GF-D8 (cell line): ENCODE data around the gene DNAAF8.

Experiments
- DNase-seq: peaks from one replicate; lab custom pipeline; 2025; lab: John Stamatoyannopoulos, UW

Gene DNAAF8

DNA sequence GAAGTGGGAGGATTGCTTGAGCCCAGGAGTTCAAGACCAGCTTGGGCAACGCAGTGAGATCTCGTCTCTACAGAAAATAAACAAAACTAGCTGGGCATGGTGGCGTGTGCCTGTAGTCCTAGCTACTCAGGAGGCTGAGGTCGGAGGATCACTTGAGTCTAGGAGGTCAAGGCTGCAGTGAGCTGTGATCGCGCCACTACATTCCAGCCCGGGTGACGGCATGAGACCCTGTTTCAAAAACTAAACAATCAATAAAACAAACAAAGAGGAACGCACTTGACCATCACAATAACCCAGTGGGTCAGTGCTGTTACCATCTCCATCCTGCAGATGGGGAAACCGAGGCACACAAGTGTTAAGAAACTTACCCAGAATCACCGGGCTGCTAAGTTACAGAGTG lies 18.9 kb downstream of the DNAAF8 start:
- no peak for DNase-seq

DNA sequence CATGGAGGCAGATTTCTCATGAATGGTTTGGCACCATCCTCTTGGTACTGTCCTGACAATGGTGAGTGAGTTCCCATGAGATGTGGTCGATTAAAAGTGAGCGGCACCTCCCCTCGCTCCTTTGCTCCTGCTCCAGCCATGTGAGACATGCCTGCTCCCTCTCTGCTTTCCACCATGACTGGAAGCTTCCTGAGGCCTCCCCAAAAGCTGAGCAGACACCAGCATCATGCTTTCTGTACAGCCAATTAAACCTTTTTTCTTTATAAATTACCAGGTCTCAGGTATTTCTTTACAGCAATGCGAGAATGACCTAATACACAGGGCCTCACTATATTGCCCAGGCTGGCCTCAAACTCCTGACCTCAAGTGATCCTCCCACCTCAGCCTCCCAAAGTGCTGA lies 20.5 kb downstream of the DNAAF8 start:
- no peak for DNase-seq

DNA sequence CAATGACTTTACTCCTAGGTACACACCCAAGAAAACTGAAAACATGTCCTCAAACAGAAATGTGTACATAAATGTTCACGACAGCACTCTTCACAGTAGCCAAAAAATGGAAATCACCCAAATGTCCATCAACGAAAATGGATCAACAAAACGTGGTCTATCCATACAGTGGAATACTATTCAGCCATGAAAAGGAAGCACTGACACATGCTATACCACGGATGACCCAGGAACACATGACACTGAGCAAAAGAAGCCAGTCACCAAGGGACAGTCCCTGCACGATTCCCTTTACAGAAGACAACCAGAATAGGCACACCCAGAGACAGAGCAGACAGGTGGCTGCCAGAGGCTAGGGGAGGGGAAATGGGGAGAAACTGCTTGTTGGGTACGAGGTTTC lies 21.4 kb downstream of the DNAAF8 start:
- DNase-seq, result no peak

DNA sequence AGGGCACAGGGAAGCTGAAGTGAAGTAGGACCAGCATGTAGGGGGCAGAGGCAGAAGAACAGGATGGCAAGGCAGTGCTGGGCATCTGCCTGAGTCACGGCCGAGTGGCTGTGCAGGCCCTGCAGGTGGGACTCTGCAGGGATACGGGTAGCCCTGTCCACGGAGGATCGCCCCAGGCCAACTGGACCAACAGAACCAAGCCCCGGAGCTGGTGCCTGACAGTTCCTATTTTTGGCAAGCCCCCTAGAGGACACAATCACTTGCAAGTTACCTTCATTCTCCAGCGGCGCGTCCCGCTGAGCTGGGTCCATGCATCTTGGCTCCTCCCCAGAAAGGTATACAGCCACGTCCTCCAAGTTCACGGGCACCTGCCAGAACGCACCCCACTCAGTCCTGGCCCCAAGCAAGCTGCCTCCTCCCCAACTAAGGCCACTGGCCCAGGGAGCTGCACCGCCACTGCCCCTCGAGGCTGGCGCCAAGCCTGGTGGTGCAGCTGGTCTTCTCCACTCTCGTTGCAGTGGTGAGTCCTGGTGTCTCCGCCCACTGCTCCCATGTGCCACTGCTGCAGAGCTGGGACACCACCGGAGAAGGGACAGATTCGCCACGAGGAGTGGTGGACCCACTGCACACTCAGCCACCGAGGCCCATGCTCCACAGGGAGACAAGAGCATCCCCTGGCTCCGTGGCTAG lies 26.0 kb downstream of the DNAAF8 start:
- DNase-seq, result no peak

DNA sequence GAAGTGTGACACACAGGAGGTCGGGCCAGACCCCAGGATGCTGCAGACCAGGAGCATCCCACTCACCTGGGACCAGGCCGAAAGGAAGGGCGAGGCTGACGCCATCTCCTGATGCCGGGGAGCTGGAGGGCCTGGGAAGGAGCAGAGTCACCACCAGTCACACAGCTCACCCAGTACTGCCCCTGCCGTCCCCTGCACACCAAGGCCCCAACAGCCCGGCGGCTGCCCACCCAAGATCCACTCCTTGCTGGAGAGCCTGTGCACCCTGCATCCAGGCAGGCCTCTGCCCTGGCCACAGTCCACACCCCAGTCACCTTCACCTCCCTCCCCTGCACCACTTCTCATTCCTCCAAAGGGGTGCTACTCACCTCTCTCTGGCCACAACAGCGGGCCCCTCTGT lies 27.9 kb downstream of the DNAAF8 start:
- no peak for DNase-seq

- no peak for DNase-seq
Measured at GRCh38 chr16:4763791-4764190, 29.5 kb downstream of the DNAAF8 start.

DNA sequence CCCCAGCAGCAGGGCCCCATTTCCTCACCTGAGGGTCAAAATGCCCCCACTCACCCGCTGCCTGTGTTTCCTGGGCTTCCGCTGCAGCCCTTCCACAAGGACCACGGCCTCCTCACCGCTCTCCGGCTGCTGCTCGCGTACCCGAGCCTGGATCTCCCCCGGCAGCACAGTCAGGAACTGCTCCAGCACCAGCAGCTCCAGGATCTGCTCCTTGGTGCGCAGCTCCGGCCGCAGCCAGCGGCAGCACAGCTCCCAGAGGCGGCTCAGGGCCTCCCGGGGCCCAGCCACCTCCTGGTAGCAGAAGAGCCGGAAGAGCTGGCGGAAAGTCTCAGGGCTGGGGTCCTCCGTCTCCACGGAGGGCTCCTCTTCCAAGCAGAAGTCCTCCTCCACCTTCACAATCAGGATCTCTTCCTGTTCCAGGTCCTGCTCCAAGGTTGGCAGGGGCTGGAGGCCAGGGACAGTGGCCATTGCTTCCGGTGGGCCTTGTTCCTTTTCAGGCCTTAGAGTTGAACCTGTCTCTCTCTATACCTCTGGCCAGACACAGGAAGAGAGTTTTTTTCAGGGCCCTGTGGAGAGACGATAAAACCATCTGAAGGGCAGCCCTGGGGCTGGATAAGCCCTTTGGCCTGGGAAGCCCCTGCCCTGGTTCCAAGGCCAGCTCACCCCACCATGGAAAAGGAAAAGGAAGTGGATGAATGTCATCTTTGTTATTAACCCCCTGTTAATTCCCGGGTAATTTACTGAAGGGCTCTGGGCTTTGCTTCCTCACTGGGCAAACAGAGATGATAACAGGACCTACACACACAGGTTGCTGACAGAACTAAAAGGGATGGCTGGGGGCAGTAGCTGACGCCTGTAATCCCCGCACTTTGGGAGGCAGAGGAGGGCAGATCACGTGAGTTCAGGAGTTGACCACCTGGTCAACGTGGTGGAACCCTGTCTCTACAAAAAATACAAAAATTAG lies 31.5 kb downstream of the DNAAF8 start:
- no peak for DNase-seq

DNA sequence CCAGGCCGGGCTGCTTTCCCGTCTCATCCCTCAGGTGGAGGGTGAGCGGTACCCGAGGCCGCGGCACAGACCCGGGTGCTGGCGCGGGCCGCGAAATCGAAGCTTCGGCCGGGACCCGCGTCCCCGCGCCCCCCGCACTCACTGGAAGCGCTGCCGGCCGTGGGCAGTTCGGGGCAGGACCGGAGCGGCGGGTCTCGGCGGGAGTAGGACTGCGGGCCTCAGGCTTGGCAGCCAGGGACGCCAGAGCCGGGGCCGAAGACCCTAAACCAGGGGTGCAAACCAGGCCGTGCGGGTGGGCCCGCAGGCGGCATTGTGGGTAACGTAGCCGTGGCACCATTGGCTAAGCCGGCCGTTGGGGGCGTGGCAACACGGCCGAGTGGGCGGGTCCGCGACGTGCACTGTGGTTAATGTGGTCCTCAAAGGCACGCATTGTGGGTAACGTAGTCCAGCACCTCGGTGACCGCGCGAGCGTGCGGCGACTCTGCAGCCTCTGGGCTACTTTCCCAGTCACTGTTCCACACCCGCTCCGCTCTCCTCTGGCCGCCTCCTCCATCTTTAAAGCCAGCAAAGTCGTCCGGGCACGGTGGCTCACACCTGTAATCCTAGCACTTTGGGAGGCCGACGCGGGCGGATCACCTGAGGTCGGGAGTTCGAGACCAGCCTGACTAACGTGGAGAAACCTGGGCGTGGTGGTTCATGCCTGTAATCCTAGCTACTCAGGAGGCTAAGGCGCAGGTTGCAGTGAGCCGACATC lies 32.7 kb downstream of the DNAAF8 start, which contains the start of gene ZNF500:
Gene ZNF500, minus strand, starts transcription at position 288 of the 754 bp plus-strand sequence. CDS start 1,184 bp downstream, outside the sequence.
- DNase-seq, result peak; percentile 82

- no peak for DNase-seq
Measured at GRCh38 chr16:4767872-4768548, 33.7 kb downstream of the DNAAF8 start.

DNA sequence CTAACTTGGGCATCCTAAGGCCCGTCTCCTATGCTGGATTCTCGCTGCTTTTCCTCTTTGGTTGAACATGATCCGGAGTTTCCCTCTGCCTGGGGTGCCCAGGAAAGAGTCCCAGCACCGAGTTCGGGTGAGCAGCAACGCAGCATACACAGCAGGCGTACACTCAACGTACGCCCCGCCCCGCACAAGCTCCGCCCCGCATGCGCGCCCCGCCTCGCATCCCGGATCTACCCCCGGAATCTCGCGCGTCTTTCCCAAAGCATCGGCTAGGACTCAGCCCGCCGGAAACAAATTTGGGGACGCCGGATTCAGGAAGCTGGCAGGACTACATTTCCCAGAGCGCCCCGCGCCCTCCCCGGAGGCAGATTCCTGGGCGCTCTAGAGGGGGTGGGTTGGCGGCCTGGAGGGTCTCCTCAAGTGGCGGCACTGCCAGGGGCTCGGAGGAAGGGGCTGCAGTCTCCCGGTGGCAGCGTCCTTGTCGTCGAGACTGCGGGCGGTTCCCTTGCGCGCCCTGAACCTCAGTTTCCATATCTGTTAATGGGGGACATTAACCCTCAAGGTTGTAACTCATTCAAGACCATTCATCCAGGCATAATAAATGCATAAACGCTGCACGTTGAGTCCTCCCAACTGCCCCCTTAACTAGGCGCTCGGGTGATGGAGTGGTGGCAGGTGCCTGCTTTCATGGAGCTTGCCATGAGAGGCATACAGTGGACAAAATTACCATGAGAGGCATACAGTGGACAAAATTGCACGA lies 34.4 kb downstream of the DNAAF8 start:
- peak; percentile 60 for DNase-seq

- no peak for DNase-seq
Measured at GRCh38 chr16:4769306-4769638, 34.9 kb downstream of the DNAAF8 start.

GRCh38 chr16:4771646-4772045 lies 37.3 kb downstream of the DNAAF8 start:
- no peak for DNase-seq

DNA sequence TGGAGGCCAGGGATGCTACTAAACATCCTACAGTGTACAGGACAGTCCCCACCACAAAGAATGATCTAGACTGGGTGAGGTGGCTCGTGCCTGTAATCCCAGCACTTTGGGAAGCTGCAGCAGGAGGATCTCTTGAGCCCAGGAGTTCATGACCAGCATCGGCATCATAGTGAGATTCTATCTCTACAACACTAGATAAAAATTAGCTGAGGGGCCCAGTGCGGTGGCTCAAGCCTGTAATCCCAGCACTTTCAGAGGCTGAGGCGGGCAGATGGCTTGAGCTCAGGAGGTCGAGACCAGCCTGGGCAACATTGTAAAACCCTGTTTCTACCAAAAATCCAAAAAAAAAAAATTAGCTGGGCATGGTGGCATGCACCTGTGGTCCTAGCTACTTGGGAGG lies 38.0 kb downstream of the DNAAF8 start:
- DNase-seq, result no peak

- DNase-seq, result no peak
Measured at GRCh38 chr16:4775005-4775404, 40.7 kb downstream of the DNAAF8 start.

- DNase-seq, result no peak
Measured at GRCh38 chr16:4776141-4776705, 41.9 kb downstream of the DNAAF8 start.

GRCh38 chr16:4777339-4778049 lies 43.2 kb downstream of the DNAAF8 start:
- no peak for DNase-seq

DNA sequence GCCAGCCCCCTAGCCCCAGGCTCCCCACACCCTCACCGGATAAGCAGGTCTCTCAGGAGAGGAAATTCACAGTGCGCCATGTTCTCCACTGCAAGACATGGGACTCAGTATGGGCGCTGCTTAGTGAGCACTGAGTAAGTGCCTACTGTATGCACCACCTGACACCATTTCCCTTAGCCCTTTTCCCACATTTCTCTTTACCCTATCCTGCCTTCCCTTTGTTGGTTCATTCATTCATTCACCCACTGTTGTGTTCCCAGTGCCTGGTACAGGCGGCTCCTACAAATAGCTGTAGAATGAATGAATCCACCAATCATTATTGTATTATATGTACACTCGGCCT lies 43.7 kb downstream of the DNAAF8 start:
- DNase-seq, result no peak

DNA sequence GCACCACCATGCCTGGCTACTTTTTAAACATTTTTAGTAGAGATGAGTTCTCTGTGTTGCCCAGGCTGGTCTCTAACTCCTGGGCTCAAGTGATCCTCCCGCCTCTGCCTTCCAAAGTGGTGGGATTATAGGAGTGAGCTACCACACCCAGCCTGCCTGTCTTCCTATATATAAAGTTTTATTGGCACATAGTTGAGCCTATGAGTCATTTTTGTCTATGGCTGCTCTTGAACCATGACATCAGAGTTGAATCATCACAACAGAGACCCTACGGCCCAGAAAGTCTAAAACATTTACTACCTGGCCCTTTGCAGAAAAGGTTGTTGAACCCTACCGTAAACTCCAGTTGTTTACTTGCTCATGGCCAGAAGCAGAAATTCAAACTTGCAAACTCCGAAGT lies 45.9 kb downstream of the DNAAF8 start:
- DNase-seq, result no peak

- no peak for DNase-seq
Measured at GRCh38 chr16:4783251-4783950, 49.1 kb downstream of the DNAAF8 start.

GRCh38 chr16:4783951-4784336 lies 49.6 kb downstream of the DNAAF8 start:
- DNase-seq, result no peak
